Measurements from ENCODE around the gene AGPAT3.

DNA sequence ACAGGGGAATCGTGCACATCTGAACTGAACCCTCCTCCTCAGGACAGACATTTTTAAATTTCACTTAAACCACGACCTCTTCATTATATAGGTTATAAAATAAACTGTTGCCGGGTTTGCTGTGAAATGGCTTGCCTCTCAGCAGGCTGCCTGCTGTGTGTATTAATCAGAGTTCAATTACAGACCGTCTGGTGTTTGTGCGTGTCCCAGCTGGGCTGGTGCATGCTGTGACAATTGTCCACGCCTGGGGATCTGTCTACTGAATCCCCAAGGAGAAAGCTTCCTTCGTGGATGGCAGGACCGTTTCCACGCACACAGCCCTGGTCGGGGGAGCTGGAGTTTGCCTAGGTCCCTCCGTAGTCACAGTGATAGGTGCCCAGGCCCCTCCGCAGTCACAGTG is 13.4 kb upstream of the AGPAT3 start:
- TF ChIP-seq, protein P1, sequence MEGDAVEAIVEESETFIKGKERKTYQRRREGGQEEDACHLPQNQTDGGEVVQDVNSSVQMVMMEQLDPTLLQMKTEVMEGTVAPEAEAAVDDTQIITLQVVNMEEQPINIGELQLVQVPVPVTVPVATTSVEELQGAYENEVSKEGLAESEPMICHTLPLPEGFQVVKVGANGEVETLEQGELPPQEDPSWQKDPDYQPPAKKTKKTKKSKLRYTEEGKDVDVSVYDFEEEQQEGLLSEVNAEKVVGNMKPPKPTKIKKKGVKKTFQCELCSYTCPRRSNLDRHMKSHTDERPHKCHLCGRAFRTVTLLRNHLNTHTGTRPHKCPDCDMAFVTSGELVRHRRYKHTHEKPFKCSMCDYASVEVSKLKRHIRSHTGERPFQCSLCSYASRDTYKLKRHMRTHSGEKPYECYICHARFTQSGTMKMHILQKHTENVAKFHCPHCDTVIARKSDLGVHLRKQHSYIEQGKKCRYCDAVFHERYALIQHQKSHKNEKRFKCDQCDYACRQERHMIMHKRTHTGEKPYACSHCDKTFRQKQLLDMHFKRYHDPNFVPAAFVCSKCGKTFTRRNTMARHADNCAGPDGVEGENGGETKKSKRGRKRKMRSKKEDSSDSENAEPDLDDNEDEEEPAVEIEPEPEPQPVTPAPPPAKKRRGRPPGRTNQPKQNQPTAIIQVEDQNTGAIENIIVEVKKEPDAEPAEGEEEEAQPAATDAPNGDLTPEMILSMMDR (IDR thresholded peaks at IDR 0.05), result no peak
- TF ChIP-seq EZH2 (IDR thresholded peaks at IDR 0.05), result no peak
